KMS-11 (cell line): ENCODE data around the gene RFPL2.
"Not testable (repeated sequence)": the region's sequence is repeated elsewhere in the genome, so short reads cannot be mapped to it uniquely, and the experiment has no call there.

ENCODE experiments used
- H2AFZ ChIP-seq: fragments of 200-600 bp; sonication (generic); 2 replicates; pipeline ENCODE4 v1.6.1; 2016; ENCODE audit warnings: antibody characterized with exemption, mixed run types, low read depth
- H3K27ac ChIP-seq: fragments of 200-600 bp; sonication (generic); 2 replicates; pipeline ENCODE4 v1.6.1; 2016; ENCODE audit warnings: mild to moderate bottlenecking, mixed run types
- H3K27me3 ChIP-seq: fragments of 200-600 bp; sonication (generic); 2 replicates; pipeline ENCODE4 v1.6.1; 2017; ENCODE audit warnings: mild to moderate bottlenecking, low read depth, mixed run types, moderate library complexity; ENCODE audit not compliant: insufficient read depth
- H3K36me3 ChIP-seq: fragments of 200-600 bp; sonication (generic); 2 replicates; pipeline ENCODE4 v1.6.1; 2017; ENCODE audit warnings: mild to moderate bottlenecking, mixed run types; ENCODE audit not compliant: insufficient read depth
- H3K4me1 ChIP-seq: fragments of 200-600 bp; sonication (generic); 2 replicates; pipeline ENCODE4 v1.6.1; 2016; ENCODE audit warnings: mild to moderate bottlenecking, low read depth, mixed run types; ENCODE audit not compliant: poor library complexity, severe bottlenecking
- H3K4me2 ChIP-seq: fragments of 200-600 bp; sonication (generic); 2 replicates; pipeline ENCODE4 v1.7.0; 2016; ENCODE audit warnings: mild to moderate bottlenecking, mixed run types
- H3K4me3 ChIP-seq: fragments of 200-600 bp; sonication (generic); IDR thresholded peaks from 2 replicates; pipeline ENCODE4 v1.6.1; 2017; ENCODE audit warnings: low read depth, low read length, mixed read lengths; ENCODE audit not compliant: insufficient read depth
- H3K79me2 ChIP-seq: fragments of 200-600 bp; sonication (generic); 2 replicates; pipeline ENCODE4 v1.6.1; 2016; ENCODE audit warnings: low read depth, mixed run types; ENCODE audit not compliant: insufficient read depth
- H3K9ac ChIP-seq: fragments of 200-600 bp; sonication (generic); 2 replicates; pipeline ENCODE4 v1.6.1; 2016; ENCODE audit warnings: mild to moderate bottlenecking, mixed run types
- H4K20me1 ChIP-seq: fragments of 200-600 bp; sonication (generic); 2 replicates; pipeline ENCODE4 v1.6.1; 2016; ENCODE audit warnings: mild to moderate bottlenecking, mixed run types; ENCODE audit not compliant: insufficient read depth
- TF ChIP-seq, protein P1 (sequence below): fragments of 200-600 bp; sonication (generic); conservative IDR thresholded peaks from 2 replicates; pipeline ENCODE4 v1.6.1; 2017; ENCODE audit warnings: low read depth, mild to moderate bottlenecking, antibody characterized with exemption, low read length, moderate library complexity, mixed read lengths

RFPL2 gene

DNA sequence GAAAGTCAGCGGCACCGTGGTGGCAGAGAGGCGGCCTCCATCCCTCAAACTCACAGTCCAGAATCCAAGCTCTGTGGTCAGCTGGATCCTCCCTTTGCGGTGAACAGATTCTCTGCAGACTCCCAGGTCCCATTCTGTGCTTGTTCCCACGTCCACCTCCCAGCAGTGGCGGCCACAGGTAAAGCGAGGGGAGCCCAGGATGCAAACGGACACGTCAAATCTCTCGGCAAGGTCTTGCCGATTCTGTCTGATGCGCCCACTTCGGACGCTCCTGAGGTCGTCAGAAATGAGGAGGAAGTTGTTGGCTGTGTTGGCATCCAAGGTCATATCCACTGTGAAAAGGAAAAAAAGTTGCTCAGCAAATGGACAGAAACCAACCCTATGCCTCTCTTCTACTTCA lies 13.9 kb downstream of the RFPL2 start:
- not testable (repeated sequence) for H3K4me2 ChIP-seq, H3K9ac ChIP-seq, H3K27ac ChIP-seq, H3K4me1 ChIP-seq, H3K36me3 ChIP-seq, H3K4me3 ChIP-seq, H3K79me2 ChIP-seq, H4K20me1 ChIP-seq, H2AFZ ChIP-seq, H3K27me3 ChIP-seq

DNA sequence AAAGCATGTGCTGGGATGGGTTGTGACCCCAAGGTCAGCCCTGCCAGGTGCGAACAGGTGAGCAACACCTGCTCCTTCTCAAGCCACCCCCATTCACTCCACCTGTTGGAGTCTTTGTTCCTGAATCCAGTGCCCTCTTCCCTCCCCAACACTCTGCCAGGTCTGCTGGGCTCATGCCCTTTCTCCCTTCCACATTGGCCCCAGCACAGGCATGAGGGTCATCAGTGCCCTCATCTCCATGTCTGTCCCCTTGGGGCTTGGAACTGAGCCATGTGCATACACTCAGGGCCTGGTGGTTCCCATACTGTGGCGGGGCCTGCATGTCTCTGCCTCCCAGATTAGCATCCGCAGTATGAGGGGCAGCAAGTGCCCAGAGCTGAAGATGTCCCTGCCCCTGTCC lies 19.1 kb downstream of the RFPL2 start:
- Histone ChIP-seq H2AFZ (no peak overlapping the region), H3K27me3 (no peaks in the 10 kb centered on the region), H3K79me2 (no peaks in the 10 kb centered on the region), H3K4me3 (no peak overlapping the region), H3K27ac (no peak overlapping the region), H4K20me1 (no peaks in the 10 kb centered on the region), H3K4me1 (no peaks in the 10 kb centered on the region), H3K4me2 (no peak overlapping the region), H3K36me3 (no peaks in the 10 kb centered on the region), H3K9ac (no peak overlapping the region)
- TF ChIP-seq, protein P1, sequence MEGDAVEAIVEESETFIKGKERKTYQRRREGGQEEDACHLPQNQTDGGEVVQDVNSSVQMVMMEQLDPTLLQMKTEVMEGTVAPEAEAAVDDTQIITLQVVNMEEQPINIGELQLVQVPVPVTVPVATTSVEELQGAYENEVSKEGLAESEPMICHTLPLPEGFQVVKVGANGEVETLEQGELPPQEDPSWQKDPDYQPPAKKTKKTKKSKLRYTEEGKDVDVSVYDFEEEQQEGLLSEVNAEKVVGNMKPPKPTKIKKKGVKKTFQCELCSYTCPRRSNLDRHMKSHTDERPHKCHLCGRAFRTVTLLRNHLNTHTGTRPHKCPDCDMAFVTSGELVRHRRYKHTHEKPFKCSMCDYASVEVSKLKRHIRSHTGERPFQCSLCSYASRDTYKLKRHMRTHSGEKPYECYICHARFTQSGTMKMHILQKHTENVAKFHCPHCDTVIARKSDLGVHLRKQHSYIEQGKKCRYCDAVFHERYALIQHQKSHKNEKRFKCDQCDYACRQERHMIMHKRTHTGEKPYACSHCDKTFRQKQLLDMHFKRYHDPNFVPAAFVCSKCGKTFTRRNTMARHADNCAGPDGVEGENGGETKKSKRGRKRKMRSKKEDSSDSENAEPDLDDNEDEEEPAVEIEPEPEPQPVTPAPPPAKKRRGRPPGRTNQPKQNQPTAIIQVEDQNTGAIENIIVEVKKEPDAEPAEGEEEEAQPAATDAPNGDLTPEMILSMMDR, result no peak

DNA sequence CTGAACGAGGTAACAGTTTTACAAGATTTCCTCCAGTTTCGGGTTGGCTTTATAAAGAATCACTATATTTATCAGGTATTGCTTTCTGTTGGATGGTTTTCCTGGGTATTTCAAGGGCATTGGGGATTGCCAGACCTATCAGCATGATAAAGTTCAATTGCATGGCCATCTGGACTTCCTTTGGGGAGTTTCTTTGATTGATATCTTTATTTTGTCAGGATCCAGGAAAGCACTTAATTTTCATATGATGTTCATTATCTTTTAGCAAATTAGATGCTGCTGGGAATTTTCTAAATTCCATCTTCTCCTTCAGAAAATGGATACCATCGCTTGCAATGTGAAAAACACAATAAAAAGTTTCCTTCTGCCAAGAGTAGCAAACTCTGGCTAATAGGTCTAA lies 21.2 kb downstream of the RFPL2 start:
- no peaks in the 10 kb centered on the region for H3K79me2 ChIP-seq
- H2AFZ ChIP-seq, result no peak overlapping the region
- H3K4me3 ChIP-seq, result no peak overlapping the region
- no peak overlapping the region for H3K4me2 ChIP-seq
- TF ChIP-seq, protein P1, result no peak
- H3K9ac ChIP-seq, result no peak overlapping the region
- no peaks in the 10 kb centered on the region for H3K36me3 ChIP-seq
- H3K27me3 ChIP-seq, result no peaks in the 10 kb centered on the region
- no peaks in the 10 kb centered on the region for H3K4me1 ChIP-seq
- H4K20me1 ChIP-seq, result no peaks in the 10 kb centered on the region
- no peak overlapping the region for H3K27ac ChIP-seq

DNA sequence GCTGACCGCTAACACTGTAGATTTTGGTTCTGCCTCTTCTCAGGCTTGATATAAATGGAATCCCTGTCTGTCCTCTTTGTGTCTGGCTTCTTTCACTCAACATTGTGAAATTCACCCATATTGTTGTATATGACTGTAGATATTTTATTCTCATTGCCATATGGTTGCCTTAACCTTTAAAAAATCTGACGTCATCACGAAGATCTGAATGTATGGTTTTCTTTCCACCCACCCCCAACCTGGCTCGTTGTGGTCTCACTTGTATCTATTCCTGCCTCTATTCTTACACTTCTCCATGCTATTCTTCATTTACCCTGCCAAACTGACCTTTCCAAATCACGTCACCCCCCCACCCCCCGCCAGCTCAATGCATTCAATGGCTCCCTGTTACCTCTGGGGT lies 23.8 kb downstream of the RFPL2 start:
- H3K4me2 ChIP-seq, result no peak overlapping the region
- no peak overlapping the region for H2AFZ ChIP-seq
- no peak overlapping the region for H3K4me3 ChIP-seq
- no peaks in the 10 kb centered on the region for H3K36me3 ChIP-seq
- H3K27ac ChIP-seq, result no peak overlapping the region
- no peaks in the 10 kb centered on the region for H3K79me2 ChIP-seq
- H3K27me3 ChIP-seq, result no peaks in the 10 kb centered on the region
- TF ChIP-seq, protein P1, result no peak
- no peaks in the 10 kb centered on the region for H3K4me1 ChIP-seq
- no peaks in the 10 kb centered on the region for H4K20me1 ChIP-seq
- H3K9ac ChIP-seq, result no peak overlapping the region

DNA sequence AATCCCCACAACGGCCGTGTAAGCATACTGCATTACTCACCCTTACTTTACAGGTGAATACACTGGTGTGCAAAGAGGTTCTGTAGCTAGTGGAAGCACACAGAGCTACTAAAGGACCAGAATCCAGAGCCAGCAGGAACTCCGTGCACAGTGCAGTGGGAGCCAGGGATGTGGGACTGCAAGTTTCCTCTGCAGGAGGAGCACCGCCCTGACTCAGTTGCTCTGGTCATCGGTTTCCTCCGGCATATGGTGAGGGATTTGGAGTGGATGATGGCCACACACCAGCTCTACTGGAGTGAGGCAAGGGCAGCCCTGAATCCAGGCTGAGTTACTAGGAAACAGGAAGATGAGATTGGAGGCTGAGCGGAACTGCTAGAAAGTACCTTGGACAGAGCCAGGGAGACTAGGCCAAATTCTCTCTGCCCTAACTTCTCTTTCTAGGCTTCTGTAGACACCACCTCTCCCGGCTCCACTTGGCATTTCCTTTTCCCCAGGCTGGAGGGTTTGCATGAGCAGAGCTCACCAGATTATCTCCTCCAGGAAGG lies 27.6 kb downstream of the RFPL2 start:
- Histone ChIP-seq H4K20me1 (no peaks in the 10 kb centered on the region), H3K27ac (no peak overlapping the region), H3K36me3 (no peaks in the 10 kb centered on the region), H3K27me3 (no peaks in the 10 kb centered on the region), H3K79me2 (no peaks in the 10 kb centered on the region), H2AFZ (no peak overlapping the region), H3K4me1 (no peaks in the 10 kb centered on the region), H3K4me3 (no peak overlapping the region), H3K9ac (no peak overlapping the region), H3K4me2 (no peak overlapping the region)
- TF ChIP-seq, protein P1, result no peak
